HCT116 (cell line): ENCODE data around the gene REST. TPM values are rescaled to one million over a fixed set of nuclear protein-coding genes. Genes with fewer than 3 reads are reported as not detected.

Experiments
- ATAC-seq: fragments of 200-7000 bp; cut with Tn5 transposase; 2 replicates; pipeline ENCODE4 v1.9.1; 2020; ENCODE audit warnings: mild to moderate bottlenecking, moderate library complexity
- BruUV-seq: library from RNA; stranded (reverse); fragments of 400-500 nt; replicated peaks from 2 replicates; lab custom pipeline; 2021; lab: Mats Ljungman, UMichigan
- CTCF ChIA-PET: fragments of 300-600 bp; sonication (Branson Sonifier 250); formaldehyde crosslinking; loops from one replicate; lab custom pipeline; 2021; ENCODE audit warnings: antibody characterized with exemption; lab: Charles Lee
- POLR2A ChIA-PET: fragments of 300-600, 350-600 bp; sonication (Branson Sonifier 250); formaldehyde crosslinking; loops from one replicate; lab custom pipeline; 2021; ENCODE audit warnings: antibody characterized with exemption; lab: Charles Lee
- RAD21 ChIA-PET, 2 experiments: fragments of 300-600 bp; sonication (Branson Sonifier 250); formaldehyde crosslinking; loops; one replicate each; lab custom pipeline; 2023; ENCODE audit warnings: low total read pairs in 2 of 2; ENCODE audit not compliant: uncharacterized antibody in 2 of 2, unreplicated experiment in 2 of 2, low non-redundant PET in 1 of 2; lab: Charles Lee
- DNase-seq: peaks from one replicate; pipeline ENCODE4 v3.0.0-alpha.2; 2010; ENCODE audit warnings: low read depth, low spot score
- H2AFZ ChIP-seq: fragments of 200-600 bp; shearing (Covaris generic), sonication (generic); 2 replicates; pipeline ENCODE4 v1.6.1; 2017; ENCODE audit warnings: low read depth, mixed run types, mixed read lengths, antibody characterized with exemption, low read length; ENCODE audit not compliant: poor library complexity, severe bottlenecking
- H3K27ac ChIP-seq: 2 replicates; pipeline ENCODE4 v1.5.1; 2012; ENCODE audit warnings: low read depth, low read length
- H3K27me3 ChIP-seq: fragments of 200-600 bp; sonication (generic); 2 replicates; pipeline ENCODE4 v1.6.1; 2016; ENCODE audit warnings: mixed run types, low read length, mixed read lengths; ENCODE audit not compliant: insufficient read depth
- H3K36me3 ChIP-seq, 2 experiments: fragments of 200-500 bp in 1 of 2; fragments of 200-600 bp in 1 of 2; sonication (Bioruptor generic) in 1 of 2; sonication (generic) in 1 of 2; 2 replicates each; pipeline versions ENCODE4 v1.5.1 to v1.6.1; 2014 to 2016; ENCODE audit warnings: low read length in 2 of 2, inconsistent platforms in 1 of 2, mixed read lengths in 1 of 2, mixed run types in 1 of 2; ENCODE audit not compliant: insufficient read depth in 2 of 2, control insufficient read depth in 1 of 2
- H3K4me1 ChIP-seq, 2 experiments: fragments of 200-600 bp in 1 of 2; sonication (generic) in 1 of 2; 2 replicates each; pipeline versions ENCODE4 v1.5.1 to v1.6.1; 2012 to 2017; ENCODE audit warnings: low read length in 2 of 2, inconsistent platforms in 1 of 2, mild to moderate bottlenecking in 1 of 2, mixed read lengths in 1 of 2, mixed run types in 1 of 2, moderate library complexity in 1 of 2; ENCODE audit not compliant: insufficient read depth in 2 of 2, control insufficient read depth in 1 of 2
- H3K4me2 ChIP-seq: fragments of 200-600 bp; sonication (generic); 2 replicates; pipeline ENCODE4 v1.6.1; 2017; ENCODE audit warnings: mixed run types, low read length, mixed read lengths
- H3K4me3 ChIP-seq, 2 experiments: fragments of 200-600 bp in 1 of 2; sonication (generic) in 1 of 2; replicated peaks in 1 of 2; 2 replicates each; pipeline ENCODE4 v1.5.1; 2011 to 2016; ENCODE audit warnings: low read length in 2 of 2, control low read depth in 1 of 2, low read depth in 1 of 2, mild to moderate bottlenecking in 1 of 2, mixed read lengths in 1 of 2, mixed run types in 1 of 2
- H3K79me2 ChIP-seq: fragments of 200-600 bp; sonication (generic); 2 replicates; pipeline ENCODE4 v1.6.1; 2017; ENCODE audit warnings: mild to moderate bottlenecking, mixed run types, low read length, moderate library complexity, mixed read lengths; ENCODE audit not compliant: insufficient read depth
- H3K9ac ChIP-seq: fragments of 200-600 bp; sonication (generic); 2 replicates; pipeline ENCODE4 v1.6.1; 2016; ENCODE audit warnings: low read length, mixed read lengths
- H3K9me2 ChIP-seq: fragments of 200-600 bp; sonication (generic), shearing (Covaris generic); 2 replicates; pipeline ENCODE4 v1.6.1; 2017; ENCODE audit warnings: mixed run types, mild to moderate bottlenecking, moderate library complexity; ENCODE audit not compliant: insufficient read depth
- H3K9me3 ChIP-seq, 2 experiments: fragments of 200-500 bp in 1 of 2; fragments of 200-600 bp in 1 of 2; sonication (Bioruptor generic) in 1 of 2; sonication (generic) in 1 of 2; 2 replicates each; pipeline ENCODE4 v1.6.1; 2014 to 2017; ENCODE audit warnings: low read length in 2 of 2, mixed read lengths in 2 of 2, inconsistent platforms in 1 of 2, low read depth in 1 of 2, mild to moderate bottlenecking in 1 of 2, mixed run types in 1 of 2, moderate library complexity in 1 of 2; ENCODE audit not compliant: control insufficient read depth in 1 of 2, insufficient read depth in 1 of 2
- H4K20me1 ChIP-seq: fragments of 200-600 bp; sonication (generic), shearing (Covaris generic); 2 replicates; pipeline ENCODE4 v1.6.1; 2017; ENCODE audit warnings: mixed run types, mild to moderate bottlenecking, moderate library complexity; ENCODE audit not compliant: insufficient read depth
- POLR2AphosphoS5 ChIP-seq: IDR thresholded peaks from 2 replicates; pipeline ENCODE4 v1.6.1; 2011; ENCODE audit warnings: mild to moderate bottlenecking, low read depth, low read length, moderate library complexity
- TCF7L2 ChIP-seq: IDR thresholded peaks from 2 replicates; pipeline ENCODE4 v1.7.0; 2011; ENCODE audit warnings: borderline replicate concordance, inconsistent platforms; ENCODE audit not compliant: insufficient read depth, insufficient read length; ENCODE audit errors: extremely low read depth
- YY1 ChIP-seq: IDR thresholded peaks from 2 replicates; pipeline ENCODE4 v1.6.1; 2011; ENCODE audit warnings: low read length, low read depth, moderate library complexity, mild to moderate bottlenecking; ENCODE audit not compliant: insufficient replicate concordance; ENCODE audit errors: extremely low read depth
- intact Hi-C: fragments of 100-400 bp; cut with micrococcal nuclease; formaldehyde crosslinking; loops from 2 replicates; pipeline ENCODE4 v1.10.0; 2022
- total RNA-seq: library from RNA; stranded (reverse); gene quantifications from one replicate; pipeline ENCODE4 v1.2.1, GENCODE V29; 2021; ENCODE audit not compliant: unreplicated experiment
- TF ChIP-seq, protein P1 (sequence below): IDR thresholded peaks from 2 replicates; pipeline ENCODE4 v1.6.1; 2012; ENCODE audit warnings: low read depth
- TF ChIP-seq, protein P2 (sequence below): IDR thresholded peaks from 2 replicates; pipeline ENCODE4 v1.6.1; 2012
- TF ChIP-seq, protein P3 (sequence below): IDR thresholded peaks from 2 replicates; pipeline ENCODE4 v1.6.1; 2011; ENCODE audit warnings: mild to moderate bottlenecking, low read length, moderate library complexity; ENCODE audit not compliant: insufficient replicate concordance; ENCODE audit errors: extremely low read depth

Gene REST
- total RNA-seq, 1 experiment from 2014 or later, result 42.6 TPM

DNA sequence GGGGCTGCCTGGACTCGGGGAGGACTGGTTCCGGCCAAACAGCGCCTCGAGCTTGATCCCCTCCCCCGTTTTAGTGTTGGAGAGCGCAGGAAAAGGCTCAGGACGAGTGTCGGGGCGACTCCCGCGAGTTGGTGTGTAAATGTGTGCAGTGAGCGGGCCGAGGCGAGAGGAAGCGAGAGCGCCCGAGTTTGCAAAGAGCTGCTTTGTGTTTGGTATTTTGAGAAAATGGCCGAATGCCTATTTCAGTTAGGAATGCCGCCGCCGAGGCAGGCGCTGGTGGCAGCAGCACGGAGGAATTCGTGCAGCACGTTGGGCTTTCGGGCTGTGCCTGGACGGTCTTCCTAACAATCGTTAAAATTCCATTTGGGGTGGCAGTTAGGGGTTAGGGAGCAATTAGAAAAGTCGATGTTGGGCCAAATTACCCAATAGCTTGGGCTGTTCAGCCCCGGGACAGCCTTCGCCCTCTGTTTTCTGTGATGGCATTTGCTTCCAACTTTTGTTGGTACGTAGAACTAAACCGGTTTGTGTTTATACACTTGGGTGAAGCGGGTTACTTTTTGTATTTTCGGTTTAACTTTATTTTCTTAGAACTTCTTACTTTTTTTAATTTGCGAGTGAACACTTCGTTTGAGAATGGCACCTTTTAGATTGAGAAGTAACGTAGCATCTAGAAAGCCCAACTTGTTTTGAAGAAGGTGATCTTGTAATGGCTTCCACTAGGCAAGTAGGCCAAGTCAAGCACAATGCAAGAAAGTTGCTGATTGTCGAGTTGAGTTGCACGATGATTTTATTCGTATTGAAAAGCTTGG, 1.6 kb downstream of the REST start:
- H3K36me3 ChIP-seq, result 0 out of 4 replicates have a peak, but pooled peaks cover 0 to 6% of the 10 kb centered on the region in 2 experiments
- TF ChIP-seq YY1 (no peak), TCF7L2 (no peak), POLR2AphosphoS5 (no peak)
- TF ChIP-seq, protein P1, sequence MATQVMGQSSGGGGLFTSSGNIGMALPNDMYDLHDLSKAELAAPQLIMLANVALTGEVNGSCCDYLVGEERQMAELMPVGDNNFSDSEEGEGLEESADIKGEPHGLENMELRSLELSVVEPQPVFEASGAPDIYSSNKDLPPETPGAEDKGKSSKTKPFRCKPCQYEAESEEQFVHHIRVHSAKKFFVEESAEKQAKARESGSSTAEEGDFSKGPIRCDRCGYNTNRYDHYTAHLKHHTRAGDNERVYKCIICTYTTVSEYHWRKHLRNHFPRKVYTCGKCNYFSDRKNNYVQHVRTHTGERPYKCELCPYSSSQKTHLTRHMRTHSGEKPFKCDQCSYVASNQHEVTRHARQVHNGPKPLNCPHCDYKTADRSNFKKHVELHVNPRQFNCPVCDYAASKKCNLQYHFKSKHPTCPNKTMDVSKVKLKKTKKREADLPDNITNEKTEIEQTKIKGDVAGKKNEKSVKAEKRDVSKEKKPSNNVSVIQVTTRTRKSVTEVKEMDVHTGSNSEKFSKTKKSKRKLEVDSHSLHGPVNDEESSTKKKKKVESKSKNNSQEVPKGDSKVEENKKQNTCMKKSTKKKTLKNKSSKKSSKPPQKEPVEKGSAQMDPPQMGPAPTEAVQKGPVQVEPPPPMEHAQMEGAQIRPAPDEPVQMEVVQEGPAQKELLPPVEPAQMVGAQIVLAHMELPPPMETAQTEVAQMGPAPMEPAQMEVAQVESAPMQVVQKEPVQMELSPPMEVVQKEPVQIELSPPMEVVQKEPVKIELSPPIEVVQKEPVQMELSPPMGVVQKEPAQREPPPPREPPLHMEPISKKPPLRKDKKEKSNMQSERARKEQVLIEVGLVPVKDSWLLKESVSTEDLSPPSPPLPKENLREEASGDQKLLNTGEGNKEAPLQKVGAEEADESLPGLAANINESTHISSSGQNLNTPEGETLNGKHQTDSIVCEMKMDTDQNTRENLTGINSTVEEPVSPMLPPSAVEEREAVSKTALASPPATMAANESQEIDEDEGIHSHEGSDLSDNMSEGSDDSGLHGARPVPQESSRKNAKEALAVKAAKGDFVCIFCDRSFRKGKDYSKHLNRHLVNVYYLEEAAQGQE, result no peak
- TF ChIP-seq, protein P2, sequence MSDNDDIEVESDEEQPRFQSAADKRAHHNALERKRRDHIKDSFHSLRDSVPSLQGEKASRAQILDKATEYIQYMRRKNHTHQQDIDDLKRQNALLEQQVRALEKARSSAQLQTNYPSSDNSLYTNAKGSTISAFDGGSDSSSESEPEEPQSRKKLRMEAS, result 0 out of 2 replicates have a peak, but pooled peaks have one; percentile 17
- TF ChIP-seq, protein P3, sequence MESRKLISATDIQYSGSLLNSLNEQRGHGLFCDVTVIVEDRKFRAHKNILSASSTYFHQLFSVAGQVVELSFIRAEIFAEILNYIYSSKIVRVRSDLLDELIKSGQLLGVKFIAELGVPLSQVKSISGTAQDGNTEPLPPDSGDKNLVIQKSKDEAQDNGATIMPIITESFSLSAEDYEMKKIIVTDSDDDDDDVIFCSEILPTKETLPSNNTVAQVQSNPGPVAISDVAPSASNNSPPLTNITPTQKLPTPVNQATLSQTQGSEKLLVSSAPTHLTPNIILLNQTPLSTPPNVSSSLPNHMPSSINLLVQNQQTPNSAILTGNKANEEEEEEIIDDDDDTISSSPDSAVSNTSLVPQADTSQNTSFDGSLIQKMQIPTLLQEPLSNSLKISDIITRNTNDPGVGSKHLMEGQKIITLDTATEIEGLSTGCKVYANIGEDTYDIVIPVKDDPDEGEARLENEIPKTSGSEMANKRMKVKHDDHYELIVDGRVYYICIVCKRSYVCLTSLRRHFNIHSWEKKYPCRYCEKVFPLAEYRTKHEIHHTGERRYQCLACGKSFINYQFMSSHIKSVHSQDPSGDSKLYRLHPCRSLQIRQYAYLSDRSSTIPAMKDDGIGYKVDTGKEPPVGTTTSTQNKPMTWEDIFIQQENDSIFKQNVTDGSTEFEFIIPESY, result no peak
- H3K27ac ChIP-seq, result peak overlapping the region; percentile 77
- H2AFZ ChIP-seq, result no peak overlapping the region
- ChIA-PET POLR2A (interaction anchor here (0.7 kb wide), 1 partner anchor 68 kb away, joined by 3 read pairs; the partner anchor contains the start of gene NOA1), RAD21 (no interaction called here), CTCF (no interaction called here)
- no TSS peak for BruUV-seq
- H3K4me1 ChIP-seq, result peaks cover 8 to 14% of the 10 kb centered on the region in 2 experiments
- H3K9me3 ChIP-seq, result no peaks in the 10 kb centered on the region
- intact Hi-C loops, result loop anchor here (5.0 to 10.0 kb wide), 2 partner anchors 68 to 474 kb away; partner anchors contain the start of genes NOA1, PAICS, POLR2B and PPAT
- H3K9me2 ChIP-seq, result no peaks in the 10 kb centered on the region
- peak overlapping the region; percentile 80 for H3K9ac ChIP-seq
- DNase-seq, result no peak
- ATAC-seq, result peak; percentile 14
- H3K4me2 ChIP-seq, result peak overlapping the region; percentile 92
- H3K27me3 ChIP-seq, result no peaks in the 10 kb centered on the region
- peak overlapping the region; percentile 85 to 94 for H3K4me3 ChIP-seq
- H3K79me2 ChIP-seq, result peaks cover 54% of the 10 kb centered on the region
- no peaks in the 10 kb centered on the region for H4K20me1 ChIP-seq
